HUES64 (cell line): ENCODE measurements around the gene SUCNR1.
"Not testable (repeated sequence)": the region's sequence is repeated elsewhere in the genome, so short reads cannot be mapped to it uniquely, and the experiment has no call there.

Experiments
- H3K27ac ChIP-seq: 2 replicates; pipeline ENCODE4 v1.7.0; 2013; ENCODE audit warnings: low read depth, low read length, inconsistent platforms
- H3K27me3 ChIP-seq: 2 replicates; pipeline ENCODE4 v1.6.1; 2013; ENCODE audit warnings: mild to moderate bottlenecking, low read length; ENCODE audit not compliant: insufficient read depth
- H3K36me3 ChIP-seq: 2 replicates; pipeline ENCODE4 v1.6.1; 2013; ENCODE audit warnings: mild to moderate bottlenecking, low read length; ENCODE audit not compliant: insufficient read depth
- H3K4me1 ChIP-seq: 2 replicates; pipeline ENCODE4 v1.6.1; 2013; ENCODE audit warnings: mild to moderate bottlenecking, low read length, moderate library complexity; ENCODE audit not compliant: insufficient read depth
- H3K4me3 ChIP-seq: 2 replicates; pipeline ENCODE4 v1.5.1; 2013; ENCODE audit warnings: mild to moderate bottlenecking, low read length, moderate library complexity
- H3K9ac ChIP-seq: 2 replicates; pipeline ENCODE4 v1.6.1; 2013; ENCODE audit warnings: mild to moderate bottlenecking, low read depth, low read length
- H3K9me3 ChIP-seq: 2 replicates; pipeline ENCODE4 v1.6.1; 2013; ENCODE audit warnings: low read depth, low read length; ENCODE audit not compliant: insufficient read depth
- WGBS: fragments of 150-250, 120-280 bp; methylation state at CpG from one replicate; pipeline ENCODE4 v1.1.7; 2013; ENCODE audit warnings: missing lambda C conversion rate; 5-methylcytosine and 5-hydroxymethylcytosine counted together

The SUCNR1 gene

GRCh38 chr3:151871639-151872468 is 1.6 kb upstream of the SUCNR1 start:
- H3K27me3 ChIP-seq: no peaks in the 10 kb centered on the region
- H3K36me3 ChIP-seq: no peaks in the 10 kb centered on the region
- no peaks in the 10 kb centered on the region for H3K9me3 ChIP-seq
- H3K27ac ChIP-seq: no peak overlapping the region
- 0 out of 2 replicates have a peak, but pooled peaks cover 5% of the 10 kb centered on the region for H3K4me1 ChIP-seq
- no peak overlapping the region for H3K9ac ChIP-seq
- no peak overlapping the region for H3K4me3 ChIP-seq
- WGBS: 88% methylated on average over 6 of the region's 8 CpGs

GRCh38 chr3:151874079-151874478 is 636 bp downstream of the SUCNR1 start:
- WGBS: over 99% methylated on average over 5 of the region's 5 CpGs
- H3K9me3 ChIP-seq, H3K27ac ChIP-seq, H3K36me3 ChIP-seq, H3K4me3 ChIP-seq, H3K27me3 ChIP-seq, H3K9ac ChIP-seq, H3K4me1 ChIP-seq: not testable (repeated sequence)

GRCh38 chr3:151875759-151876158 is 2.3 kb downstream of the SUCNR1 start:
- H3K4me1 ChIP-seq: 0 out of 2 replicates have a peak, but pooled peaks cover 5% of the 10 kb centered on the region
- H3K27me3 ChIP-seq: no peaks in the 10 kb centered on the region
- H3K27ac ChIP-seq: no peak overlapping the region
- H3K36me3 ChIP-seq: no peaks in the 10 kb centered on the region
- no peak overlapping the region for H3K9ac ChIP-seq
- no peak overlapping the region for H3K4me3 ChIP-seq
- 88% methylated on average over 2 of the region's 3 CpGs for WGBS
- no peaks in the 10 kb centered on the region for H3K9me3 ChIP-seq

GRCh38 chr3:151877269-151877668 is 3.8 kb downstream of the SUCNR1 start:
- H3K27ac ChIP-seq: no peak overlapping the region
- H3K9ac ChIP-seq: no peak overlapping the region
- no peaks in the 10 kb centered on the region for H3K9me3 ChIP-seq
- no peak overlapping the region for H3K4me3 ChIP-seq
- no peaks in the 10 kb centered on the region for H3K4me1 ChIP-seq
- no peaks in the 10 kb centered on the region for H3K36me3 ChIP-seq
- 86% methylated on average over 2 of the region's 2 CpGs for WGBS
- H3K27me3 ChIP-seq: no peaks in the 10 kb centered on the region

GRCh38 chr3:151878465-151878864 is 5.0 kb downstream of the SUCNR1 start:
- 97% methylated on average over 1 of the region's 3 CpGs for WGBS
- Histone ChIP-seq H3K9ac (no peak overlapping the region), H3K27me3 (no peaks in the 10 kb centered on the region), H3K4me3 (no peak overlapping the region), H3K27ac (no peak overlapping the region), H3K36me3 (no peaks in the 10 kb centered on the region), H3K9me3 (no peaks in the 10 kb centered on the region), H3K4me1 (no peaks in the 10 kb centered on the region)

- no peaks in the 10 kb centered on the region for H3K27me3 ChIP-seq
- no peaks in the 10 kb centered on the region for H3K9me3 ChIP-seq
- H3K27ac ChIP-seq: no peak overlapping the region
- H3K36me3 ChIP-seq: no peaks in the 10 kb centered on the region
- H3K9ac ChIP-seq: no peak overlapping the region
- no peaks in the 10 kb centered on the region for H3K4me1 ChIP-seq
- no peak overlapping the region for H3K4me3 ChIP-seq
- 54% methylated on average over 1 of the region's 1 CpG for WGBS
Measured at GRCh38 chr3:151879037-151879436, 5.6 kb downstream of the SUCNR1 start.

GRCh38 chr3:151879679-151880415 is 6.4 kb downstream of the SUCNR1 start:
- no peak overlapping the region for H3K27ac ChIP-seq
- no peaks in the 10 kb centered on the region for H3K4me1 ChIP-seq
- no peak overlapping the region for H3K9ac ChIP-seq
- H3K27me3 ChIP-seq: no peaks in the 10 kb centered on the region
- H3K9me3 ChIP-seq: no peaks in the 10 kb centered on the region
- H3K36me3 ChIP-seq: no peaks in the 10 kb centered on the region
- H3K4me3 ChIP-seq: no peak overlapping the region
- WGBS: 87% methylated on average over 2 of the region's 3 CpGs

- H3K27ac ChIP-seq: no peak overlapping the region
- H3K4me1 ChIP-seq: no peaks in the 10 kb centered on the region
- H3K9me3 ChIP-seq: no peaks in the 10 kb centered on the region
- WGBS: 89% methylated on average over 2 of the region's 2 CpGs
- H3K36me3 ChIP-seq: no peaks in the 10 kb centered on the region
- H3K4me3 ChIP-seq: no peak overlapping the region
- no peak overlapping the region for H3K9ac ChIP-seq
- no peaks in the 10 kb centered on the region for H3K27me3 ChIP-seq
Measured at GRCh38 chr3:151880416-151880690, 6.9 kb downstream of the SUCNR1 start.

GRCh38 chr3:151881137-151881536 is 7.7 kb downstream of the SUCNR1 start:
- H3K9me3 ChIP-seq: no peaks in the 10 kb centered on the region
- H3K4me1 ChIP-seq: no peaks in the 10 kb centered on the region
- H3K9ac ChIP-seq: no peak overlapping the region
- no peaks in the 10 kb centered on the region for H3K36me3 ChIP-seq
- H3K27ac ChIP-seq: no peak overlapping the region
- H3K4me3 ChIP-seq: no peak overlapping the region
- 95% methylated on average over 6 of the region's 6 CpGs for WGBS
- H3K27me3 ChIP-seq: no peaks in the 10 kb centered on the region

- H3K9me3 ChIP-seq, H3K36me3 ChIP-seq, H3K4me1 ChIP-seq, H3K4me3 ChIP-seq, H3K27ac ChIP-seq, H3K9ac ChIP-seq, H3K27me3 ChIP-seq: not testable (repeated sequence)
- WGBS: 98% methylated on average over 3 of the region's 3 CpGs
Measured at GRCh38 chr3:151885397-151885796, 12.0 kb downstream of the SUCNR1 start.

GRCh38 chr3:151887450-151888211 is 14.2 kb downstream of the SUCNR1 start:
- H3K4me1 ChIP-seq, H3K4me3 ChIP-seq, H3K9me3 ChIP-seq, H3K9ac ChIP-seq, H3K27me3 ChIP-seq, H3K27ac ChIP-seq, H3K36me3 ChIP-seq: not testable (repeated sequence)
- WGBS: 87% methylated on average over 1 of the region's 3 CpGs
